ENCODE data around the gene NFU1.

The NFU1 gene

GRCh38 chr2:69453475-69454129 is 16.4 kb upstream of the NFU1 start:
- H3K4me2 ChIP-seq (ENCODE audit: low read length, poor library complexity, severe bottlenecking), result no peak overlapping the region
- no peak overlapping the region for H3K4ac ChIP-seq (ENCODE audit: low read depth in 1 of 2, low read length in 2 of 2)
- H3K79me1 ChIP-seq (replicated peaks; ENCODE audit: low read length, poor library complexity, severe bottlenecking), result no peaks in the 10 kb centered on the region
- no peaks in the 10 kb centered on the region for H3K9me3 ChIP-seq (ENCODE audit: control insufficient read depth, low read length)
- no peak overlapping the region for H3K14ac ChIP-seq (ENCODE audit: low read length in 2 of 2)
- no peak overlapping the region for H3K9ac ChIP-seq (ENCODE audit: low read length)
- no peak overlapping the region for H4K8ac ChIP-seq (ENCODE audit: low read length)
- no peak overlapping the region for H2AK5ac ChIP-seq (ENCODE audit: low read length, severe bottlenecking)
- H3K18ac ChIP-seq (ENCODE audit: low read depth in 1 of 2, low read length in 2 of 2), result no peak overlapping the region
- no peak overlapping the region for H2BK12ac ChIP-seq (ENCODE audit: low read length in 2 of 2)
- H3K27ac ChIP-seq (ENCODE audit: low read length, poor library complexity, severe bottlenecking), result no peak overlapping the region
- 89% methylated on average over 4 of the region's 4 CpGs for WGBS
- no peak overlapping the region for H2BK120ac ChIP-seq (ENCODE audit: low read depth, low read length)
- H2BK15ac ChIP-seq (ENCODE audit: low read depth, poor library complexity, severe bottlenecking), result no peak overlapping the region
- H3K4me1 ChIP-seq (ENCODE audit: control insufficient read depth, insufficient read depth, low read depth, low read length), result no peaks in the 10 kb centered on the region
- no peak overlapping the region for H3K4me3 ChIP-seq (ENCODE audit: insufficient read depth in 1 of 2, low read depth in 1 of 2, low read length in 2 of 2)
- H3K36me3 ChIP-seq (ENCODE audit: control insufficient read depth in 1 of 2, insufficient read depth in 2 of 2, low read depth in 1 of 2, low read length in 2 of 2), result no peaks in the 10 kb centered on the region
- no peak overlapping the region for H3K23ac ChIP-seq (ENCODE audit: low read length in 2 of 2)
- H4K91ac ChIP-seq (ENCODE audit: low read length), result no peak overlapping the region
- DNase-seq, result no peak
- H2BK5ac ChIP-seq (ENCODE audit: low read depth, low read length, poor library complexity, severe bottlenecking), result no peak overlapping the region
- no peak overlapping the region for H2AFZ ChIP-seq (ENCODE audit: low read depth, low read length)
- no peaks in the 10 kb centered on the region for H3K27me3 ChIP-seq (ENCODE audit: control insufficient read depth in 1 of 2, insufficient read depth in 1 of 2, low read length in 2 of 2)

GRCh38 chr2:69452687-69453086 is 15.5 kb upstream of the NFU1 start:
- Histone ChIP-seq H4K91ac (ENCODE audit: low read length) (no peak overlapping the region), H2BK5ac (ENCODE audit: low read depth, low read length, poor library complexity, severe bottlenecking) (no peak overlapping the region), H3K79me1 (replicated peaks; ENCODE audit: low read length, poor library complexity, severe bottlenecking) (no peaks in the 10 kb centered on the region), H3K27ac (ENCODE audit: low read length, poor library complexity, severe bottlenecking) (no peak overlapping the region), H2AK5ac (ENCODE audit: low read length, severe bottlenecking) (no peak overlapping the region), H3K14ac (ENCODE audit: low read length in 2 of 2) (no peak overlapping the region), H2BK15ac (ENCODE audit: low read depth, poor library complexity, severe bottlenecking) (no peak overlapping the region), H3K36me3 (ENCODE audit: control insufficient read depth in 1 of 2, insufficient read depth in 2 of 2, low read depth in 1 of 2, low read length in 2 of 2) (no peaks in the 10 kb centered on the region), H2BK120ac (ENCODE audit: low read depth, low read length) (no peak overlapping the region), H4K8ac (ENCODE audit: low read length) (no peak overlapping the region), H3K4me2 (ENCODE audit: low read length, poor library complexity, severe bottlenecking) (no peak overlapping the region), H2AFZ (ENCODE audit: low read depth, low read length) (no peak overlapping the region), H3K4ac (ENCODE audit: low read depth in 1 of 2, low read length in 2 of 2) (no peak overlapping the region), H3K18ac (ENCODE audit: low read depth in 1 of 2, low read length in 2 of 2) (no peak overlapping the region), H3K4me1 (ENCODE audit: control insufficient read depth, insufficient read depth, low read depth, low read length) (no peaks in the 10 kb centered on the region), H3K9me3 (ENCODE audit: control insufficient read depth, low read length) (no peaks in the 10 kb centered on the region), H2BK12ac (ENCODE audit: low read length in 2 of 2) (no peak overlapping the region), H3K4me3 (ENCODE audit: insufficient read depth in 1 of 2, low read depth in 1 of 2, low read length in 2 of 2) (no peak overlapping the region), H3K27me3 (ENCODE audit: control insufficient read depth in 1 of 2, insufficient read depth in 1 of 2, low read length in 2 of 2) (no peaks in the 10 kb centered on the region), H3K9ac (ENCODE audit: low read length) (no peak overlapping the region), H3K23ac (ENCODE audit: low read length in 2 of 2) (no peak overlapping the region)
- 100% methylated on average over 3 of the region's 3 CpGs for WGBS
- no peak for DNase-seq

- H2AK5ac ChIP-seq (ENCODE audit: low read length, severe bottlenecking), result no peak overlapping the region
- no peak overlapping the region for H2BK120ac ChIP-seq (ENCODE audit: low read depth, low read length)
- no peak overlapping the region for H2BK15ac ChIP-seq (ENCODE audit: low read depth, poor library complexity, severe bottlenecking)
- H2BK5ac ChIP-seq (ENCODE audit: low read depth, low read length, poor library complexity, severe bottlenecking), result no peak overlapping the region
- H3K27me3 ChIP-seq (ENCODE audit: control insufficient read depth in 1 of 2, insufficient read depth in 1 of 2, low read length in 2 of 2), result no peaks in the 10 kb centered on the region
- no peak overlapping the region for H4K91ac ChIP-seq (ENCODE audit: low read length)
- no peak overlapping the region for H3K27ac ChIP-seq (ENCODE audit: low read length, poor library complexity, severe bottlenecking)
- no peak overlapping the region for H4K8ac ChIP-seq (ENCODE audit: low read length)
- DNase-seq, result no peak
- 45% methylated on average over 6 of the region's 6 CpGs for WGBS
- no peaks in the 10 kb centered on the region for H3K9me3 ChIP-seq (ENCODE audit: control insufficient read depth, low read length)
- H3K4me2 ChIP-seq (ENCODE audit: low read length, poor library complexity, severe bottlenecking), result no peak overlapping the region
- H3K4me1 ChIP-seq (ENCODE audit: control insufficient read depth, insufficient read depth, low read depth, low read length), result no peaks in the 10 kb centered on the region
- H3K9ac ChIP-seq (ENCODE audit: low read length), result no peak overlapping the region
- H3K23ac ChIP-seq (ENCODE audit: low read length in 2 of 2), result no peak overlapping the region
- no peak overlapping the region for H3K4me3 ChIP-seq (ENCODE audit: insufficient read depth in 1 of 2, low read depth in 1 of 2, low read length in 2 of 2)
- no peak overlapping the region for H3K4ac ChIP-seq (ENCODE audit: low read depth in 1 of 2, low read length in 2 of 2)
- no peak overlapping the region for H2AFZ ChIP-seq (ENCODE audit: low read depth, low read length)
- no peaks in the 10 kb centered on the region for H3K79me1 ChIP-seq (replicated peaks; ENCODE audit: low read length, poor library complexity, severe bottlenecking)
- H2BK12ac ChIP-seq (ENCODE audit: low read length in 2 of 2), result no peak overlapping the region
- no peaks in the 10 kb centered on the region for H3K36me3 ChIP-seq (ENCODE audit: control insufficient read depth in 1 of 2, insufficient read depth in 2 of 2, low read depth in 1 of 2, low read length in 2 of 2)
- H3K18ac ChIP-seq (ENCODE audit: low read depth in 1 of 2, low read length in 2 of 2), result no peak overlapping the region
- no peak overlapping the region for H3K14ac ChIP-seq (ENCODE audit: low read length in 2 of 2)
Measured at GRCh38 chr2:69450735-69451416, 13.6 kb upstream of the NFU1 start.

DNA sequence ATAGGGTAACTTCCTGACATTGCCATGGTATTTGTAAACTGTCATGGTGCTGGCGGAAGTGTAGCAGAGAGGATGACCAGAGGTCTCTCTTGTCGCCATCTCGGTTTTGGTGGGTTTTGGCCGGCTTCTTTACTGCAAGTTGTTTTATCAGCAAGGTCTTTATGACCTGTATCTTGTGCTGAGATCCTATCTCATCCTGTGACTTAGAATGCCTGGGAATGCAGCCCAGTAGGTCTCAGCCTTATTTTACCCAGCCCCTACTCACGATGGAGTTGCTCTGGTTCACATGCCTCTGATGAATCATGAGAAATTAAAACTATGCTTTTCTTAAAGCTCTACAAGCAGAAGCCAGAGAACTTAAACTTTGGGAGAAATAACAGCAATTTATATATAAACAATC is 12.7 kb upstream of the NFU1 start:
- Histone ChIP-seq H3K9me3 (ENCODE audit: control insufficient read depth, low read length) (no peaks in the 10 kb centered on the region), H3K4me1 (ENCODE audit: control insufficient read depth, insufficient read depth, low read depth, low read length) (no peaks in the 10 kb centered on the region), H4K8ac (ENCODE audit: low read length) (no peak overlapping the region), H4K91ac (ENCODE audit: low read length) (no peak overlapping the region), H2BK12ac (ENCODE audit: low read length in 2 of 2) (no peak overlapping the region), H2AFZ (ENCODE audit: low read depth, low read length) (no peak overlapping the region), H3K4me2 (ENCODE audit: low read length, poor library complexity, severe bottlenecking) (no peak overlapping the region), H3K4ac (ENCODE audit: low read depth in 1 of 2, low read length in 2 of 2) (no peak overlapping the region), H3K9ac (ENCODE audit: low read length) (no peak overlapping the region), H3K18ac (ENCODE audit: low read depth in 1 of 2, low read length in 2 of 2) (no peak overlapping the region), H3K27me3 (ENCODE audit: control insufficient read depth in 1 of 2, insufficient read depth in 1 of 2, low read length in 2 of 2) (no peaks in the 10 kb centered on the region), H2BK15ac (ENCODE audit: low read depth, poor library complexity, severe bottlenecking) (no peak overlapping the region), H3K27ac (ENCODE audit: low read length, poor library complexity, severe bottlenecking) (no peak overlapping the region), H3K23ac (ENCODE audit: low read length in 2 of 2) (no peak overlapping the region), H2AK5ac (ENCODE audit: low read length, severe bottlenecking) (no peak overlapping the region), H3K79me1 (replicated peaks; ENCODE audit: low read length, poor library complexity, severe bottlenecking) (no peaks in the 10 kb centered on the region), H2BK5ac (ENCODE audit: low read depth, low read length, poor library complexity, severe bottlenecking) (no peak overlapping the region), H3K14ac (ENCODE audit: low read length in 2 of 2) (no peak overlapping the region), H3K36me3 (ENCODE audit: control insufficient read depth in 1 of 2, insufficient read depth in 2 of 2, low read depth in 1 of 2, low read length in 2 of 2) (no peaks in the 10 kb centered on the region), H2BK120ac (ENCODE audit: low read depth, low read length) (no peak overlapping the region), H3K4me3 (ENCODE audit: insufficient read depth in 1 of 2, low read depth in 1 of 2, low read length in 2 of 2) (no peak overlapping the region)
- no peak for DNase-seq
- WGBS, result 78% methylated on average over 5 of the region's 5 CpGs

All from mesenchymal stem cell (in vitro differentiated cells and primary cell).